ENCODE results near the gene CD276. TPM values are rescaled to one million over a fixed set of nuclear protein-coding genes. Genes with fewer than 3 reads are reported as not detected.

CD276 gene
- polyA plus RNA-seq, 4 donors: 7.8 to 86.5 (median 25.5) TPM

GRCh38 chr15:73740152-73741048 lies 56.2 kb downstream of the CD276 start:
- H3K27ac ChIP-seq (ENCODE audit: low read depth in 1 of 3, low read length in 2 of 3): no peak overlapping the region
- H3K9me3 ChIP-seq (ENCODE audit: control insufficient read depth in 2 of 2, insufficient read depth in 1 of 2, low read depth in 1 of 2, low read length in 1 of 2): no peaks in the 10 kb centered on the region
- H3K4me3 ChIP-seq (ENCODE audit: low read depth in 1 of 3, low read length in 3 of 3): no peak overlapping the region
- DNase-seq: no peak
- 84 to 89% (median 87%) methylated on average over 23 to 25 of the region's 25 CpGs for WGBS, 3 donors
- H3K4me1 ChIP-seq (ENCODE audit: control insufficient read depth in 3 of 3, insufficient read depth in 2 of 3, low read depth in 1 of 3, low read length in 2 of 3): no peaks in the 10 kb centered on the region
- no peak for FAIRE-seq
- no peaks in the 10 kb centered on the region for H3K27me3 ChIP-seq (ENCODE audit: control insufficient read depth in 3 of 3, insufficient read depth in 3 of 3, low read length in 3 of 3)
- no peaks in the 10 kb centered on the region for H3K36me3 ChIP-seq (ENCODE audit: control insufficient read depth in 3 of 3, insufficient read depth in 2 of 3, low read depth in 1 of 3, low read length in 3 of 3)

- H3K4me1 ChIP-seq (ENCODE audit: control insufficient read depth in 3 of 3, insufficient read depth in 2 of 3, low read depth in 1 of 3, low read length in 2 of 3): no peaks in the 10 kb centered on the region
- 32 to 46% (median 40%) methylated on average over 3 of the region's 3 CpGs for WGBS, 3 donors
- H3K9me3 ChIP-seq (ENCODE audit: control insufficient read depth in 2 of 2, insufficient read depth in 1 of 2, low read depth in 1 of 2, low read length in 1 of 2): no peaks in the 10 kb centered on the region
- DNase-seq: no peak
- H3K36me3 ChIP-seq (ENCODE audit: control insufficient read depth in 3 of 3, insufficient read depth in 2 of 3, low read depth in 1 of 3, low read length in 3 of 3): no peaks in the 10 kb centered on the region
- no peak overlapping the region for H3K4me3 ChIP-seq (ENCODE audit: low read depth in 1 of 3, low read length in 3 of 3)
- FAIRE-seq: no peak
- no peaks in the 10 kb centered on the region for H3K27me3 ChIP-seq (ENCODE audit: control insufficient read depth in 3 of 3, insufficient read depth in 3 of 3, low read length in 3 of 3)
- no peak overlapping the region for H3K27ac ChIP-seq (ENCODE audit: low read depth in 1 of 3, low read length in 2 of 3)
These were observed 57.2 kb downstream of the CD276 start for GRCh38 chr15:73741321-73741836.

- WGBS, 3 donors: 39 to 81% (median 58%) methylated on average over 1 of the region's 1 CpG
- Histone ChIP-seq H3K9me3 (ENCODE audit: control insufficient read depth in 2 of 2, insufficient read depth in 1 of 2, low read depth in 1 of 2, low read length in 1 of 2) (no peaks in the 10 kb centered on the region), H3K27me3 (ENCODE audit: control insufficient read depth in 3 of 3, insufficient read depth in 3 of 3, low read length in 3 of 3) (peaks cover 0 to 18% (median 0%) of the 10 kb centered on the region in 3 donors), H3K4me3 (ENCODE audit: low read depth in 1 of 3, low read length in 3 of 3) (no peak overlapping the region), H3K4me1 (ENCODE audit: control insufficient read depth in 3 of 3, insufficient read depth in 2 of 3, low read depth in 1 of 3, low read length in 2 of 3) (no peaks in the 10 kb centered on the region), H3K27ac (ENCODE audit: low read depth in 1 of 3, low read length in 2 of 3) (no peak overlapping the region), H3K36me3 (ENCODE audit: control insufficient read depth in 3 of 3, insufficient read depth in 2 of 3, low read depth in 1 of 3, low read length in 3 of 3) (no peaks in the 10 kb centered on the region)
- no peak for DNase-seq
- no peak for FAIRE-seq
These were observed 60.1 kb downstream of the CD276 start for GRCh38 chr15:73744293-73744692.

- peaks cover 0 to 25% (median 3%) of the 10 kb centered on the region in 3 donors for H3K27me3 ChIP-seq (ENCODE audit: control insufficient read depth in 3 of 3, insufficient read depth in 3 of 3, low read length in 3 of 3)
- DNase-seq (no peak), FAIRE-seq (no peak)
- no peak overlapping the region for H3K4me3 ChIP-seq (ENCODE audit: low read depth in 1 of 3, low read length in 3 of 3)
- H3K36me3 ChIP-seq (ENCODE audit: control insufficient read depth in 3 of 3, insufficient read depth in 2 of 3, low read depth in 1 of 3, low read length in 3 of 3): no peaks in the 10 kb centered on the region
- no peaks in the 10 kb centered on the region for H3K9me3 ChIP-seq (ENCODE audit: control insufficient read depth in 2 of 2, insufficient read depth in 1 of 2, low read depth in 1 of 2, low read length in 1 of 2)
- 41 to 58% (median 42%) methylated on average over 7 of the region's 7 CpGs for WGBS, 3 donors
- H3K4me1 ChIP-seq (ENCODE audit: control insufficient read depth in 3 of 3, insufficient read depth in 2 of 3, low read depth in 1 of 3, low read length in 2 of 3): no peaks in the 10 kb centered on the region
- no peak overlapping the region for H3K27ac ChIP-seq (ENCODE audit: low read depth in 1 of 3, low read length in 2 of 3)
These were observed 60.9 kb downstream of the CD276 start for GRCh38 chr15:73745073-73745472.

- FAIRE-seq (no peak), DNase-seq (no peak)
- H3K4me1 ChIP-seq (ENCODE audit: control insufficient read depth in 3 of 3, insufficient read depth in 2 of 3, low read depth in 1 of 3, low read length in 2 of 3): no peaks in the 10 kb centered on the region
- no peak overlapping the region for H3K27ac ChIP-seq (ENCODE audit: low read depth in 1 of 3, low read length in 2 of 3)
- H3K9me3 ChIP-seq (ENCODE audit: control insufficient read depth in 2 of 2, insufficient read depth in 1 of 2, low read depth in 1 of 2, low read length in 1 of 2): no peaks in the 10 kb centered on the region
- 53 to 66% (median 64%) methylated on average over 8 of the region's 8 CpGs for WGBS, 3 donors
- peaks cover 0 to 33% (median 7%) of the 10 kb centered on the region in 3 donors for H3K27me3 ChIP-seq (ENCODE audit: control insufficient read depth in 3 of 3, insufficient read depth in 3 of 3, low read length in 3 of 3)
- H3K4me3 ChIP-seq (ENCODE audit: low read depth in 1 of 3, low read length in 3 of 3): no peak overlapping the region
- no peaks in the 10 kb centered on the region for H3K36me3 ChIP-seq (ENCODE audit: control insufficient read depth in 3 of 3, insufficient read depth in 2 of 3, low read depth in 1 of 3, low read length in 3 of 3)
These were observed 62.1 kb downstream of the CD276 start for GRCh38 chr15:73746261-73746660.

- H3K36me3 ChIP-seq (ENCODE audit: control insufficient read depth in 3 of 3, insufficient read depth in 2 of 3, low read depth in 1 of 3, low read length in 3 of 3): no peaks in the 10 kb centered on the region
- H3K4me3 ChIP-seq (ENCODE audit: low read depth in 1 of 3, low read length in 3 of 3): no peak overlapping the region
- H3K27ac ChIP-seq (ENCODE audit: low read depth in 1 of 3, low read length in 2 of 3): no peak overlapping the region
- H3K4me1 ChIP-seq (ENCODE audit: control insufficient read depth in 3 of 3, insufficient read depth in 2 of 3, low read depth in 1 of 3, low read length in 2 of 3): no peaks in the 10 kb centered on the region
- WGBS, 3 donors: 14 to 27% (median 16%) methylated on average over 7 of the region's 7 CpGs
- FAIRE-seq: no peak
- H3K27me3 ChIP-seq (ENCODE audit: control insufficient read depth in 3 of 3, insufficient read depth in 3 of 3, low read length in 3 of 3): peaks cover 0 to 39% (median 7%) of the 10 kb centered on the region in 3 donors
- no peaks in the 10 kb centered on the region for H3K9me3 ChIP-seq (ENCODE audit: control insufficient read depth in 2 of 2, insufficient read depth in 1 of 2, low read depth in 1 of 2, low read length in 1 of 2)
- DNase-seq: peak in 1 of 2 donors; percentile 23
These were observed 62.7 kb downstream of the CD276 start for GRCh38 chr15:73746883-73747282.

- H3K9me3 ChIP-seq (ENCODE audit: control insufficient read depth in 2 of 2, insufficient read depth in 1 of 2, low read depth in 1 of 2, low read length in 1 of 2): no peaks in the 10 kb centered on the region
- no peaks in the 10 kb centered on the region for H3K36me3 ChIP-seq (ENCODE audit: control insufficient read depth in 3 of 3, insufficient read depth in 2 of 3, low read depth in 1 of 3, low read length in 3 of 3)
- H3K27me3 ChIP-seq (ENCODE audit: control insufficient read depth in 3 of 3, insufficient read depth in 3 of 3, low read length in 3 of 3): peaks cover under 1 to 44% (median 7%) of the 10 kb centered on the region in 3 donors
- FAIRE-seq (no peak), DNase-seq (no peak)
- WGBS, 3 donors: 79 to 81% (median 80%) methylated on average over 11 of the region's 11 CpGs
- H3K4me3 ChIP-seq (ENCODE audit: low read depth in 1 of 3, low read length in 3 of 3): no peak overlapping the region
- no peaks in the 10 kb centered on the region for H3K4me1 ChIP-seq (ENCODE audit: control insufficient read depth in 3 of 3, insufficient read depth in 2 of 3, low read depth in 1 of 3, low read length in 2 of 3)
- no peak overlapping the region for H3K27ac ChIP-seq (ENCODE audit: low read depth in 1 of 3, low read length in 2 of 3)
These were observed 63.8 kb downstream of the CD276 start for GRCh38 chr15:73747847-73748590.

GRCh38 chr15:73748730-73749129 lies 64.5 kb downstream of the CD276 start:
- H3K36me3 ChIP-seq (ENCODE audit: control insufficient read depth in 3 of 3, insufficient read depth in 2 of 3, low read depth in 1 of 3, low read length in 3 of 3): no peaks in the 10 kb centered on the region
- H3K4me1 ChIP-seq (ENCODE audit: control insufficient read depth in 3 of 3, insufficient read depth in 2 of 3, low read depth in 1 of 3, low read length in 2 of 3): peaks cover 0 to 2% (median 0%) of the 10 kb centered on the region in 3 donors
- no peak for FAIRE-seq
- no peaks in the 10 kb centered on the region for H3K9me3 ChIP-seq (ENCODE audit: control insufficient read depth in 2 of 2, insufficient read depth in 1 of 2, low read depth in 1 of 2, low read length in 1 of 2)
- no peak overlapping the region for H3K4me3 ChIP-seq (ENCODE audit: low read depth in 1 of 3, low read length in 3 of 3)
- DNase-seq: no peak
- H3K27ac ChIP-seq (ENCODE audit: low read depth in 1 of 3, low read length in 2 of 3): no peak overlapping the region
- H3K27me3 ChIP-seq (ENCODE audit: control insufficient read depth in 3 of 3, insufficient read depth in 3 of 3, low read length in 3 of 3): peaks cover 2 to 49% (median 12%) of the 10 kb centered on the region in 3 donors
- WGBS, 3 donors: 59 to 67% (median 60%) methylated on average over 6 of the region's 6 CpGs

Data from small intestine (tissue), 7 donors.